Middle frontal gyrus (tissue), 1 donor: Measurements from ENCODE around the gene NKX1-2.
"Not testable (repeated sequence)": the region's sequence is repeated elsewhere in the genome, so short reads cannot be mapped to it uniquely, and the experiment has no call there.

Experiments used
- DNase-seq: peaks from one replicate; pipeline ENCODE4 v3.0.0-alpha.2; 2015; ENCODE audit warnings: low spot score; ENCODE audit errors: extremely low spot score

NKX1-2 gene

DNA sequence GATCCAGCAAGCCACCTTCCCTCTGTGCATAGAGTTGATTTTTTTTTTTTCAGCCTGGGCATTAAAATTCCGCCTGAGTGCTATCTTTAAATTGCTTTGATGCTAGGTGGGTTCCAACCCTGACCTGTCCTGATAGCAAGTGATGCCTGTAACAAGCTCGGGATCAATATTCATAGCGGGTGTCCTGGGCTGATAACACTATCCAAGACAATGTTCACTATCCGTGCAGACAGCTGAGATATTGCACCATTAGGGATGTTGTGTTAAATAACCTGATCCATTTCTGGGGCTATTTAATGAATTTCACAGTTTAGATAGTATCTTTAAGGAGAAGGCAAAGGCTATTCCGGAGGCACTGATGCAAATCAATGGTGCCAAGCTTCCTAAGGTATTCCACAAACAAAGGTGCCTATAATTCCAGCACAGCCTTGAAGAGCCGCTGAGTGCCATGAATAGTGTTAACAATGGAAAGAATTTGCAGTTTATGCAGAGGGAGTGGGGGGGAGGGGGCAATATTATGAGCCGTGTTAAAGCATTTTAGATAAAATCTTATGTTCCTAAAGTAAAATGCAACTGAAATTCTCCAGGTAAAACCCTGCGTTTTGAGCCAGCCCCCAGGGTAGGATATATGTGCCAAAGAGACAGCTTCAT lies 4.2 kb upstream of the NKX1-2 start:
- DNase-seq, result no peak

DNA sequence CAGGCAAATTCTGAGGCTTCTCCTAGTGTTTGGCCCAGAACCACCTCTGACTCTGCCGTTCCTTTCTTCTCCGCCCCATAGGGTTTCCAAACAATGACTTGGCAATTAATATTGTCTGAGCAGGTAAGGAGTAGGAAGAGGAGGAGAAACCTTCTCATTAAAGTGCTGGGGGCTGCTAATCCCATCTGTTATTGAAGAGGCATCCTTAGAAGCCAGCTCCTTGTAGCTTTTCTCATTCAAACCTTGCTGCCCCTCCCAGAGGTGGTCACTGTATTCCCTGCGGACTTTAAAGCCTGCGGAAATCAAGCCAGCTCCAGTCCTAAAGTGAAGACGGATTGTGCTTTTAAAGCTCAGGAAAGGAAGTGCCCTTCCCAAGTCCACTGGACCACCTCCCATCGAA lies 1.4 kb upstream of the NKX1-2 start:
- no peak for DNase-seq

DNA sequence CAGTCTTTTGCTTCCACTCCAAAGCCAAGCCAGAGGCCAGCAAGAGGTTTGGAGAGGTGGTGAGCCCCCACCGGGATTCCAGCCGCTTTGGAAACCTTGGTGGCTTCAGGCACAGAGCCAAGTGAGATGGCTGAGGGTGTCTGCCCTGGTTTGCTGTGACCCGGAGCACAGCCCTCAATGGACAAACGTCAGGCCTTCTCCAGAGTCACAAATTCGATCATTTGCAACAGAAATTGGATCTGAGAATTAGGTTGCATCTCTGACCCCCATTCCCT lies 885 bp upstream of the NKX1-2 start:
- no peak for DNase-seq

DNA sequence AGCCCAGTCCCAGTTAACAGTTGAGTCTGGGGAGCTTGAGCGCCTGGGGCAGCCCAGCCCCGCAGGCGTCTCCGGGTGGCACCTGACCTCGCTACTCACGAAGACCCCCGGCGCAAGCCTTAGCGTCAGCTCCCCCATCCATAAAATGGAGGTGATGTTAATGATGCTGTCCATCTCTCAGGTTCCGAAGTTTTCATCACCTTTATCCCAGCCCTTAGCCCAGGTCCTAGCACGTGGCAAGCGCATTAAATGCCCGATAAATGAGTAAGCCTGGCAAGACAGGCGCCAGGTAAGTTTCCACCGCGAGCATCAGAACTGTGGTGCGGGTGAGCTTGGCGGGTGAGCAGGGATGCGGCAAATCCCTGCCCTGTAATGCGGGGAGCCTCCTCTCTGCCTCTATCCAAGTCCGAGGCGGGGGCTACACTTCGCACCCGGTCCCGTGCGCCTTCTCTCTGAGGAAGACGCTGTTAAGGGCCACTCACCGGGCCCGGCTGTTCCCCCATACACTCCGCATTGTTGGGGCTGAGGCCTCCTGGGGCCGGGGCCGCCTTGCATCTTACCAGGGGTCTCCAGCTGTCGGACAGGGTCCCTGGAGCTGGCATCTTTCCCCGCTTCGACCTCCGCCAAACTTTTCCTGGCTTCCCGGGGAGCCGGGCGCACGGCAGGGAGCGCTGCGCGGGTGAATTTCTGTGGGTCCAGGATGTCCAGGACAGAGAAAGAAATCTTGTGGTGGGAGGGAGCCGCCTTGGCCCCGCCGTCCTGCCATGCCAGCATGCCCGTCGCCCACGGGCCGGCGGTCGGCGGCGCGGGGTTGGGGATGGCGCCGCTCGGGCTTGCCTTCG lies 444 bp downstream of the NKX1-2 start:
- no peak for DNase-seq

DNA sequence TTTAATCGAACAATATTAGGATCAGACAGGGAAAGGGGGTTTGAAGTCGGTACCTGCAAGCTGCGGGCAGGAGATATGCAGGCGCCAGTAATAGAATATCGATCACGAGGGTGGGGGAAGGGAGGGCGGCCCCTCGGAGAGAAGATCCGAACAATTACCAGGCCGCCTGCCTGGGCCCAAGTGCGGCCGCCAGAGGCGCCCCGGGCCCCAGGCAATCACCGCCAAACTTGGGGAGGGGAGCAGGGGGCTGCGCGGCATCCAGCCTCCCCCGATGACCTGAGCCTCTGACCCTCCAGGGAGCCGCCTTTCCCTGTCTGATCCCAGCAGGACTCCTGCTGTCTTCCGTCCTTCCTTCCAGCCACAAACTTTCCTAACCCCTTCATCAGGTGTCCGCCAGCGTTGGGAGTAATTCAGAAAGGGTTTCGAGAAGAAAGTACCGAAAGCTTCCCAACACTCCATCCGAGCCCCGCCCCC lies 1.1 kb downstream of the NKX1-2 start:
- no peak for DNase-seq

DNA sequence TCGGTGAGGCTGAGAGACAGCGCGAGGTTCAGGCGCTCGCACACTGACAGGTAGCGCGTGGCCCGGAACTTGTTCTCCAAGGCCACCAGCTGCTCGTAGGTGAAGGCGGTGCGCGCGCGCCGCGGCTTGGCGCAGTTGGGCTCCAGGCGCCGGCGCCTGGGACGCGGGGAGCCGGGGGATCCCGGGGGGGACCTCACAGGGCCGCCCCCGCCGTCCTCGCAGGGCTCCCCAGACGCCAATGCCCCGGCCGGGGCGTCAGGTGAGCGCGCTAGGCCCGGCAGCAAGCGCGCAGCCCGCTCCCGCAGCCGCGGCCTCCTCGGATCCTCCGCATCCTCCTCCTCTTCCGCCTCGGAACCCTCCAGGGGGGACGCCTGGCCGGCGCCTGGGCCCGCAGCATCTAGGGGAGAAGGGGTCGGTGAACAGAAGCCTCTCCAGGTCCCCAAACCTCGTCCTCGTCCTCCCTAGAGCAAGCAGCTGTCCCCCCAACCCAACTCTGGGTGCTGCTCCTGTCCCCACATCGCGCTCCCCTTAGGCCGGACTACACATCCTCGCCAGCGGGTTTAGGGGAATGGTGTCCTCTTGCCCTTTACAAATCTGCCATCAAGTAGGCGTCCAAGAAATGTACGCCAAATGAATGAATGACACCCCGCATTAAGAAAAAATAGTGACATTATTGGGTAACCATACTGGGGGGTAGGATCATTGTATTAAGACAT lies 1.9 kb downstream of the NKX1-2 start:
- no peak for DNase-seq

DNA sequence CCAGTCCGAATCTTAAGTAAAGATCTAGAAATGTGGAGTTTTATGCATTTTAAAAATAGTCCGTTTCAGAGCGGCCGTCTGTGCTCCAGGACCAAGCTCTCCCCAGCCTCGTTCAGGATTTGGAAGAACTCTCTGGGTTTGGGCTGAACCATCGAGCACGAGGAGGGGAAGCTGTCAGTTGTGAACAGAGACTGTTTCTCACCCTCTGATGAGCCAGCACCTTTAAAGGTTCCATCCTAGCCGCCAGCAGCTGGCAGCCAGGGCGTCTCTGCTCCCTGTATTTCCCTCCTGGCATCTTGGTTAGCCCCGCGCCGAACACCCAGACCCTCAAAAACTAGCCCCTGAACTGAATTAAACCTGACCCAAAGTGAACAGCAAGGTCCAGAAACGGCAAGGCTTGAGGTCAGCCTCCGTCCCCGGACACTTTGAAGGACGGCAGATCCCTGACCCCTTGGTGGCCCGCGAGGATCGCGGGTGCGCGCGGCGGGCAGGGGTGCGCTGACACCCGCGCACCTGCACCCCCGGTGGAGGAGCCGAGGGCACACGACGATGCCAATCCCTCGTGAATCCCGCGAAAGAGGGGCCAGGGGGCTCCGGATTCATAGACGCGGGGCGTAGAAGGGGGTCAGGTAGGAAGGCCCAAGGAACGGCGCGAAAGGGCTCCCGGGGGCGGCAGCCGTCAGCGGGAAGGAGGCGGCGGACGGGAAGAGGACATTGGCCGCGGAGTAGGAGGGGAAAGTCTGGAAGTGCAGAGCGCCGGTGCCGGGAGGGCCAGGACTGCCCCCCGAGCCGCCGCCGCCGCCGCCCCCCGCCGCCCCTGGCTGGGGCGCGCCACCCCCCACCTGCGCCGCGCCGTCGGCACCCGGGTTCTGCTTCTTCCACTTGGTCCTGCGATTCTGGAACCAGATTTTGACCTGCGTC lies 2.7 kb downstream of the NKX1-2 start:
- DNase-seq, result peak; percentile 20

DNA sequence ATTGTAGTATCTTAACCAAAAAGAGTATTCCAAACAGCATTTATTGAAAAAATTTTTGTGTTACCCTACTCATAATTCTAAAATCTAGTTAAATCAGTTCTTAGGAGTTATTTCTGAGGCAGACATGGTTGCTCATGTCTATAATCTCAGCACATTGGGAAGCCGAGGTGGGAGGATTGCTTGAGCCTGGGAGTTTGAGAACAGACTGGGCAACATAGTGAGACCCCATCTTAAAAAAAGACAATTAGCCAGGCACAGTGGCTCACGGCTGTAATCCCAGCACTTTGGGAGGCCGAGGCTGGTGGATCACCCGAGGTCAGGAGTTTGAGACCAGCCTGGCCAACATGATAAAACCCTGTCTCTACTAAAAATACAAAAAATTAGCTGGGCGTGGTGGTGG lies 8.1 kb downstream of the NKX1-2 start:
- DNase-seq, result not testable (repeated sequence)

DNA sequence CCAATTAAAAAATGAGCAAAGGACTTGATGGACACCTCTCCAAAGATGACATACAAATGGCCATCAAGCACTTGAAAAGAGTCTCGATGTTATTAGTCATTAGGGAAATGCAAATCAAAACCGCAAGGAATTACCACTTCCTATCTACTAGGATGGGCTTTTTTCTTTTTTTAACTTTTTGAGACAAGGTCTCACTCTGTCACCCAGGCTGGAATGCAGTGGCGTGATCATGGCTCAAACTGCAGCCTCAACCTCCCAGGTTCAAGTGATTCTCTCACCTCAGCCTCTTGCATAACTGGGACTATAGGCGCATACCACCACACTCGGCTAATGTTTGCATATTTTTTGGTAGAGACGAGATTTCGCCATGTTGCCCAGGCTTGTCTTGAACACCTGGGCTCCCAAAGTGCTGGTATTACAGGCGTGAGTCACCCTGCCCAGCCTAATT lies 13.6 kb downstream of the NKX1-2 start:
- no peak for DNase-seq

DNA sequence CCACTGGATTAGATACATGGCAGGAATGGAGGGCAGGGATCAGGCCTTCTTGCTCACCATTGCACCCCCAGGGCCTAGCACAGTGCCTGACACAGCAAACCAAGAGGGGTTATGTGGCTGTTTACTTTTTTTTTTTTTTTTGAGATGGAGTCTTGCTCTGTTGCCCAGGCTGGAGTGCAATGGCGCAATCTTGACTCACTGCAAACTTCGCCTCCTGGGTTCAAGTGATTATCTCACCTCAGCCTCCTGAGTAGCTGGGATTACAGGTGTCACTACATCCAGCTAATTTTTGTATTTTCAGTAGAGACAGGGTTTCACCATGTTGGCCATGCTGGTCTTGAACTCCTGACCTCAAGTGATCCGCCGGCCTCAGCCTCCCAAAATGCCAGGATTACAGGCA lies 14.2 kb downstream of the NKX1-2 start:
- DNase-seq, result not testable (repeated sequence)

DNA sequence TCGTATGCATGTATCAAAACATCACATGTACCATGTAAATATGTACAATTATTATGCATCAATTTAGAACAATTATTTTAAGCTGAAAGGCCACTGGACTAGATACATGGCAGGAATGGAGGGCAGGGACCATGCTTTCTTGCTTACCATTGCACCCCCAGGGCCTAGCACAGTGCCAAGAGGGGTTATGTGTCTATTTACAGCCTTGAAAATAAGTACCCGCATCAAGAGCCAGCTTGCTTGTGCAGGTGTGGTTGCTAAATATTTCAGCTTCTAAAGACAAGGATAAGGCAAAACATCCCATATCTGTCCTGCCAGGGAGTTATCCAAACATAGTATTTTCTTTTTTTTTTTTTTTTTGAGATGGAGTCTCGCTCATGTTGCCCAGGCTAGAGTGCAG lies 16.4 kb downstream of the NKX1-2 start:
- no peak for DNase-seq

DNA sequence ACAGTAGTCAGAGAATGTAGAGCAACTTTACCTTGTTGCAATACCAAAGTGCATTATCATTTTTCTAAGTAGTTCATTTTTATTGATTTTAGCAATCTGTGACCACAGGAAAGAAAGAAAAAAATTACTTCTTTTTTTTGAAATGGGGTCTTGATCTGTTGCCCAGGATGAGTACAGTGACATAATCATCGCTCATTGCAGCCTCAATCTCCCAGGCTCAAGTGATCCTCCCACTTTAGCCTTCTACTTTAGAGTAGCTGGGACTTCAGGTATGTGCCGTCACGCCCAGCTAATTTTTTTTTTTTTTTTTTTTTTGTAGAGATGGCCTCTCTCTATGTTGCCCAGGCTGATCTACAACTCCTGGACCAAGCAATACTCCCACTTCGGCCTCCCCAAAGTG lies 19.8 kb downstream of the NKX1-2 start:
- no peak for DNase-seq

DNA sequence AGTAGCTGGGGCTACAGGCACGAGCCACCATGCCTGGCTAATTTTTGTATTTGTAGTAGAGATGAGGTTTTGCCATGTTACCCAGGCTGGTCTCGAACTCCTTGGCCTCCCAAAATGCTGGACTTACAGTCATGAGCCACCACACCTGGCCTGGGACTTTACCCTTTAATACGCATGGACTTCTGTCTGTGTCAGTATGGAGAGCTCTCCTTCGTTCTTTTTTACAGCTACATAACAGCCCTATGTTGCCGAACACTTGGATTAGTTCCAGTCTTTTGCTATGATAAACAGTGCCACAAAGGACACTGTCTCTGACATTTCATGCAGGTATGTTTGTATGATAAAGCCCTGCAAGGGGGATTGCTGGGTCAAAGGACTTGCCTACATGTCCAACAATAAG lies 20.3 kb downstream of the NKX1-2 start:
- DNase-seq, result no peak

DNA sequence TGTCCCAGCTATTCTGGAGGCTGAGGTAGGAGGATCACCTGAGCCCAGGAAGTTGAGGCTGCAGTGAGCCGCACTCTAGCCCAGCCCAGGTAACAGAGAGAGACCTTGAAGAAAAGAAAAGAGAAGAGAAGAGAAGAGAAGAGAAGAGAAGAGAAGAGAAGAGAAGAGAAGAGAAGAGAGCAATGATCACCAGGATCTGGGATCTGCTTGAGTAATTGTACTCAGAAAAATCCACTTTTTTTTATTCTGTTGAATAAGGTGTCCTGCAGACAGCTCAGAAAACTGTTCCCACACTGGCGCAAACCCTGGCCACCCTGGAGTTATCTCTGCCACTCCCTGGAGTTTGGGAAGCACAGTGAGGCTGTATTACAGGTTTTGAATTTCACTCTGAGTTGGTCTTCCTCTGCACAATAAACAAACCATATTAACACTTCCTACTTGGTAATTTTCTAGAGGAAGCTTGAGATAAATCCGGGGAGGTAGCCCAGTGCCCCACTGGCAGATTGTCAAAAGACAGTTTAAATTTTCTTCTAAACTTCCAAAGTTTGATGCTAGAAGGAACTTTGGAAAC lies 21.5 kb downstream of the NKX1-2 start:
- no peak for DNase-seq

DNA sequence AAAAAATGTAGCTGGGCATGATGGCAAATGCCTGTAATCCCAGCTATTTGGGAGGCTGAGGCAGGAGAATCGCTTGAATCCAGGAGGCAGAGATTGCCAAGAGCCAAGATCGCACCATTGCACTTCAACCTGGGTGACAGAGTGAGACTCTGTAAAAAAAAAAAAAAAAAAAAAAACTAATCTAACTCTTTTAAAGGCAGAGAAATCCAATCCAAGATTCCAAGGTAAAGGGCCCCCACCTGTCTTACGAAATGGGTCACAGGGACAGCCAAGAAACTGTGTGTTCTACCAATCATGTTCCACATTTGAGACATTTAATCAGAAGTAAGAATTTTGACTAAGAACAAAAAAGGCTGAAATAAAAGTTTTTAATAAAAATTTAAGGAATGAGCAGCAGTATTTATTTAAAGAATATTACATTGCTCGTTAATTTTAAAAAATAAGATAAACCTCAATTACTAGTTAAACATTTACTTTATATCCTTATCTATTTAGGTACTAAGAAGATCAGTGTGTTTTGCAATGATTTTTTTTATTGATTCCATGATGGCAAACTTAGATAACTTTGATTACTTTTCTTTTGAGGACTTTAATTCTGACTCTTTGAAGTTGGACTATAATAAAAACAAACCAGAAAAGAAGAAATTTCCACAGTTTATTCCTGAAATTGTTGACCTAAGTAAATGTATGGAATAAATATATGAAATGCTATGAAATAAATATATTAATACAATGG lies 24.4 kb downstream of the NKX1-2 start:
- DNase-seq, result no peak

DNA sequence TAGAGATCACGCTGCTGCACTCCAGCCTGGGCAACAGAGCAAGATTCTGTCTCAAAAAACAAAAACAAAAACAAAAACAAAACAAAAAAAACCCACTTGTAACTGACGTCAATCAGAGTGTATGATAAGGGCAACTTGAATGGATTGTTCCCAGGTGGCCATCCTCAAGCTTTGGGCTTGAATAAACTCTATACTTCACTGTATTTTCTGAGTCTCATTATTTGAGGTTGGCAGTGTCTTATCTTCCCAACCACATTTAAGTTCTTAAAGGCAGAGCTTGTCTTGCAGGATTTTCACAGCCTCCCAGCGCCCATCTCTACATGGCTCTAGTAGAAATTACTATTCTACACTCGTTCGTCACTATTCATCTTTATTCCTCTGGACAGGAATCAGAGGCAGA lies 26.0 kb downstream of the NKX1-2 start:
- no peak for DNase-seq

DNA sequence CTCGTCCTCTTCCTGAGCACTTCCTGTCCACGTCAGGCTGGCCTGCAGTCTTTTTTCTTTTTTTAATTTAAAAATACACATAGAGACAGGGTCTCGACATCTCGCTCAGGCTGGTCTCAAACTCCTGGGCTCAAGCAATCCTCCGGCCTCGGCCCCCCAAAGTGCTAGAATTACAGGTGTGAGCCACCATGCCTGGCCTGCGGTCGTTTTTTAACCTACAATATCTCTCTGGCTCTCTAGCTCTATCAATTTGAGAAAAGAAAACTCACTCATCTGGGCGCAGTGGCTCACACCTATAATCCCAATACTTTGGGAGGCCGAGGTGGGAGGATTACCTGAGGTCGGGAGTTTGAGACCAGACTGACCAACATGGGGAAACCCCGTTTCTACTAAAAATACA lies 27.1 kb downstream of the NKX1-2 start:
- DNase-seq, result no peak

DNA sequence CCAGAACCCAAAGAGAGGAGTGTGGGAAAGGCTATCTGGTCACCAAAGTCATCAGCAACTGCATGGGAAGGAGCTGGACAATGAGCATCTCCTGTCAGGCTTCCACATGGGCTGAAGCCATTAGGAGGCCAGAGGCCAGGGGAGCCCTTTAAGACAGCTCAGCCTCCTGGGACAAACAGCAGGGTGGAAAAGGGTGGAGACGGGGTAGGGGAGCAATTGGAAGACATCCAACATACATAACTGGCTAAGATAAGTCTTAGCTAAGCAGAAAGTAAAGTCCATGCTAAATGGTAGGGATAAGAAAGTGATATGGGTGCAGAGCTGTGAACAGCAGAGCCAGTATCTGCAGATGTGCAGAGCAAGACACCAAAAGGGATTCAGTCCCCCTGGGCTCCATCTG lies 29.6 kb downstream of the NKX1-2 start:
- no peak for DNase-seq

DNA sequence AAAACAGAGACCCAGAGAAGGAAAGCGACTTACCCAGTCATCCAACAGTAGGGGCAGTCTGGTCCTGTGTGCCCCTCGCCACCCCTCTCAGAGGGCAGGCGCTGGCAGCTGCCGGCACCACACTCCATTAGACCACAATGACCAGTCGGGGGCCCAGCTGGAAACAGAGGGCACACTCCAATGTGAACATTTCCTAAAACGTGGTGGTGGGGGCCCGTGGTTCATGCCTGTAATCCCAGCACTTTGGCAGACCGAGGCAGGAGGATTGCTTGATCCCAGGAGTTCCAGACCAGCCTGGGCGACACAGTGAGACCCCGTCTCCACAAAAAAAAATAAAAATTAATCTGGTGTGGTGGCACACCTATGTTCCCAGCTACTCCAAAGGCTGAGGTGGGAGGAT lies 30.2 kb downstream of the NKX1-2 start:
- no peak for DNase-seq
